ENCODE data around the gene PGM1.
A peak's percentile ranks its signal among the peaks of the same experiment; 100 is the strongest.

The PGM1 gene

DNA sequence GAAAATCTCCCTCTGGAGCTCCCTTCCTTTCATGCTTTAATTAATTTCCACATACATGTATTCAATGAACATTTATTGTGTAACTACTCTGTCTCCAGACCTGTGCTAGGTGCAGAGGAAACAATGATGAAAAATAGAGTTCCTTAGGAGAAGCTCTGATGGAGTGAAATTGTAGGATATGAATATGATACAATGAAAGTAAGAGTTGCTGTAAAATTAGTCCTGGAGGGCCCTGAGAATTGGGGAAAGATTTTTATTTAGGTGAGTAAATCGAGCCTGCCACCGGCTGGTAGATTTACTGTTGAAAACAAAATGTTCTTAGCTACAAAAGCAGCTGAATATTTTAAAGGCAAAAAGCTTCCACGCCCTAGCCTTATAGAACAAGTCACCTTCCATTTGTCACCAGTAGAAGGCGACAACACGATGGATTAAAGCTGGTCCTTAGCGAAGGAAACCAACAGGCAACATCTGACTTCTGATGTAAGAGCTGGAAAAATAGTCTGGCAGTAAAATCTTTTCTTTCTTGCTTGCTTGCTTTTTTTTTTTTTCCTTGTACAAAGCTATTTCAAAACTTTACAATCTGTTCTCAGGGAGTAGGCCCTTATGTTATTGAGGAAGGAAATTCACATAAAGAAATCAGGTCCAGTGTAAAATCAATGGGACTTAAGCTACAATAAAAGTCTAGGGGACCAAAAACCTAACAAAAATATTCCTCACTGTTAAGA, 98.7 kb downstream of the PGM1 start:
- Histone ChIP-seq H3K4me1 (ENCODE audit: control extremely low read depth in 1 of 4, control insufficient read depth in 4 of 4, insufficient read depth in 4 of 4, low read length in 3 of 4) (no peaks in the 10 kb centered on the region), H3K27ac (ENCODE audit: insufficient read depth in 1 of 2, low read depth in 1 of 2, low read length in 2 of 2, poor library complexity in 1 of 2, severe bottlenecking in 2 of 2) (no peak overlapping the region), H3K27me3 (replicated peaks in 2 of 5; ENCODE audit: control insufficient read depth in 4 of 5, insufficient read depth in 5 of 5, low read length in 4 of 5) (peaks cover 0 to 1% (median 0%) of the 10 kb centered on the region in 5 experiments), H3K9me3 (ENCODE audit: control extremely low read depth in 1 of 5, control insufficient read depth in 4 of 5, insufficient read depth in 2 of 5, low read depth in 1 of 5, low read length in 4 of 5) (no peaks in the 10 kb centered on the region), H3K36me3 (ENCODE audit: control insufficient read depth in 4 of 4, insufficient read depth in 4 of 4, low read length in 3 of 4) (no peaks in the 10 kb centered on the region), H3K4me3 (ENCODE audit: control insufficient read depth in 1 of 7, extremely low read depth in 1 of 7, insufficient read depth in 4 of 7, low read depth in 2 of 7, low read length in 6 of 7) (no peak overlapping the region)
- ChIA-PET CTCF (interaction anchor here (0.6 to 3.4 kb wide), 29 partner anchors 9 to 993 kb away, joined by 3 to 30 read pairs (median 4); partner anchors contain the start of gene ROR1), POLR2A (no interaction called here)
- WGBS (ENCODE audit: insufficient coverage) = 3% methylated on average over 5 of the region's 6 CpGs
- DNase-seq = peak; percentile 72 to 86 (median 82)

DNA sequence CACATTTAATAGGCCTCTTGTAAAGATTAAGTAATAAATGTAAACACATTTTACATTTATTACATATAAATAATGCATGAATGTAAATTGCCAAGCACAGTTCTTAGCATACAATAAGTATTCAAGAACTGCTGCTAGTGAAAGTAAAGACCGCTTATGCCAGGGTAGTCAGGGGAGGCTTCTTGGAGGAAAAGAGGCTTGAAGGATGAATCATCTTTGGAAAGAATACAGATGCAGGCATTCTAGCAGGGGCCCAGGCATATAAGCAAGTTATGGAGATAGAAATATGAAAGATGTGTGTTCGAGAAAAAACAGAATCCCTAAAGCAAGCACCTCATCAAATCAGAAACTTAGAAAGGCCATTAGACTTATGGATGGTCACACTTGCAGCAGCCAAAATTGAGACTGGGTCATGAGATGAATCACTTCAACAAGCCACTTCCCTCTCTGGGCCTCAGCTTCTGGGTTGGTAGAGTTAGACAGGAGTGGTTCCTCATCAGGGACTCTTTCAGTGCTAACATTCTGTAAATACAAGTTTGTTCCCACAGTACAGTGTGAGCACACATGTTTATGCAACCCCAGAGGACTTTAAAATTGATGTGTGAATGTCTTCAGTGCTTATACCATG, 100.8 kb downstream of the PGM1 start:
- Histone ChIP-seq H3K9me3 (ENCODE audit: control extremely low read depth in 1 of 5, control insufficient read depth in 4 of 5, insufficient read depth in 2 of 5, low read depth in 1 of 5, low read length in 4 of 5) (no peaks in the 10 kb centered on the region), H3K27ac (ENCODE audit: insufficient read depth in 1 of 2, low read depth in 1 of 2, low read length in 2 of 2, poor library complexity in 1 of 2, severe bottlenecking in 2 of 2) (no peak overlapping the region), H3K4me1 (ENCODE audit: control extremely low read depth in 1 of 4, control insufficient read depth in 4 of 4, insufficient read depth in 4 of 4, low read length in 3 of 4) (no peaks in the 10 kb centered on the region), H3K36me3 (ENCODE audit: control insufficient read depth in 4 of 4, insufficient read depth in 4 of 4, low read length in 3 of 4) (no peaks in the 10 kb centered on the region), H3K4me3 (ENCODE audit: control insufficient read depth in 1 of 7, extremely low read depth in 1 of 7, insufficient read depth in 4 of 7, low read depth in 2 of 7, low read length in 6 of 7) (no peak overlapping the region), H3K27me3 (replicated peaks in 2 of 5; ENCODE audit: control insufficient read depth in 4 of 5, insufficient read depth in 5 of 5, low read length in 4 of 5) (peaks cover 0 to 1% (median 0%) of the 10 kb centered on the region in 5 experiments)
- peak in 2 of 3 donors; percentile 41 to 43 for DNase-seq
- ChIA-PET CTCF (interaction anchor here (3.2 kb wide), 1 partner anchor 443 kb away, joined by 30 read pairs; no protein-coding TSS in a partner anchor), POLR2A (no interaction called here)
- 100% methylated on average over 1 of the region's 2 CpGs for WGBS (ENCODE audit: insufficient coverage)

DNA sequence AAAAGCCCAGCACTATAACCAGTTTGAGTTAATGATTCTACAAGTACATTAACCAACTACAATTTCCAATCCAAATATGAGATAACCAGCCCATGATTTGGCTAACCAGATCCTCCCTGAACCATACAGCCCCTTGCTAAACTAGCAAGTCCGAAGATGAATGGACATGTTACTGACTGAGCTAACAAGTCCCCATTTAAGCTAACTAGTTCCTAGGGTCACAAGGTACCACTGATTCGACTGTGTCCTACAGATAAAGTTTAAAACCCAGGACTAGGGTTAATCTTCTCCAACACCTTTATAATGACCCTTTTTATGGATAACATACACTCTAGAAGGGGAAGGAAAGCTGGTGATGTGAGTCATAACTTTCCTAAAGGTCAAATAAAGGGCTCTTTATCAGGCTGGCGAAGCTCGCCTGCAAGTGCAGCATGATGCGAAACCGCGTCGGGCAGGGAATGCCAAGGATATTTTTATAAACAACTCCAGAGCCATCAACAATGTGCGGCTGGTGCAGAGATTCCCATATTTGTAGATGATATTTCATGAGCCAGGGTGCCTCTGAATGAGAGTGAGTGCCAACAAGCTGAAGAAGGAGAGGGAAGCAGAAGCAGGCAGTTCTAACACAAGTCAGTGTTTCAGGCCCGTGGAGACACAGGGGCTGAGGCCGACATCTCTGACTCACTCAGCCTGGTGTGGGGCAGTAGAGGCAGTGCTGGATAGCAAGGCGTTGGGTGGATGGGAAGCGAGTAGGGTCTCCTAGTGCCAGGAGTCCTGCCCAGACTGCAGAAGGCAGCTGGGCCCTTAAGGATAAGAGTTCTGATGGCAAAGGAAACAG, 105.0 kb downstream of the PGM1 start:
- Histone ChIP-seq H3K27ac (ENCODE audit: insufficient read depth in 1 of 2, low read depth in 1 of 2, low read length in 2 of 2, poor library complexity in 1 of 2, severe bottlenecking in 2 of 2) (no peak overlapping the region), H3K4me1 (ENCODE audit: control extremely low read depth in 1 of 4, control insufficient read depth in 4 of 4, insufficient read depth in 4 of 4, low read length in 3 of 4) (no peaks in the 10 kb centered on the region), H3K4me3 (ENCODE audit: control insufficient read depth in 1 of 7, extremely low read depth in 1 of 7, insufficient read depth in 4 of 7, low read depth in 2 of 7, low read length in 6 of 7) (no peak overlapping the region), H3K9me3 (ENCODE audit: control extremely low read depth in 1 of 5, control insufficient read depth in 4 of 5, insufficient read depth in 2 of 5, low read depth in 1 of 5, low read length in 4 of 5) (no peaks in the 10 kb centered on the region), H3K36me3 (ENCODE audit: control insufficient read depth in 4 of 4, insufficient read depth in 4 of 4, low read length in 3 of 4) (no peaks in the 10 kb centered on the region), H3K27me3 (replicated peaks in 2 of 5; ENCODE audit: control insufficient read depth in 4 of 5, insufficient read depth in 5 of 5, low read length in 4 of 5) (no peaks in the 10 kb centered on the region)
- WGBS (ENCODE audit: insufficient coverage) = 100% methylated on average over 7 of the region's 13 CpGs
- ChIA-PET CTCF (interaction anchor here (1.2 to 1.3 kb wide), 2 partner anchors 23 to 548 kb away, joined by 3 read pairs; no protein-coding TSS in a partner anchor), POLR2A (interaction anchor here (0.7 kb wide), 1 partner anchor 206 kb away, joined by 3 read pairs; no protein-coding TSS in a partner anchor)
- DNase-seq = no peak

DNA sequence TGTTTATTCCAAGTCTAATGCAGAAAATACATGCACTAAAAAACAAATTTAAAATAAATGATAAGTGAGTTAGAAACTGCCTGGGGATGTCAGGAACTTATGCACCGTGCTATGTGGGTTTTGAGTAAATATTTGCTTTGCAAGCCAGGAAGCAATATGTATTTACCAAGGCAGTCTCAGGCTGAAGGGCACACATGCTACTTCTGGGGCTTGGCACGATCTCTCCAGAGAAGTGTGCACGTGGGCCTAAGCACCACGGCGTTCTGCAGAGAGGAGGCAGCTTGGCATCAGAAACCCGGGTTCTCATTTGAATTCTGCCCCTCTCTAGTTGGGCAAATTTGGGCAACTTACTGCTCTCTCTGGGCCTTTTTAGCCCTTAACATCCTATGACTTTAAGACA, 108.0 kb downstream of the PGM1 start:
- Histone ChIP-seq H3K4me3 (ENCODE audit: control insufficient read depth in 1 of 7, extremely low read depth in 1 of 7, insufficient read depth in 4 of 7, low read depth in 2 of 7, low read length in 6 of 7) (no peak overlapping the region), H3K27me3 (replicated peaks in 2 of 5; ENCODE audit: control insufficient read depth in 4 of 5, insufficient read depth in 5 of 5, low read length in 4 of 5) (no peaks in the 10 kb centered on the region), H3K4me1 (ENCODE audit: control extremely low read depth in 1 of 4, control insufficient read depth in 4 of 4, insufficient read depth in 4 of 4, low read length in 3 of 4) (no peaks in the 10 kb centered on the region), H3K36me3 (ENCODE audit: control insufficient read depth in 4 of 4, insufficient read depth in 4 of 4, low read length in 3 of 4) (no peaks in the 10 kb centered on the region), H3K27ac (ENCODE audit: insufficient read depth in 1 of 2, low read depth in 1 of 2, low read length in 2 of 2, poor library complexity in 1 of 2, severe bottlenecking in 2 of 2) (no peak overlapping the region), H3K9me3 (ENCODE audit: control extremely low read depth in 1 of 5, control insufficient read depth in 4 of 5, insufficient read depth in 2 of 5, low read depth in 1 of 5, low read length in 4 of 5) (no peaks in the 10 kb centered on the region)
- ChIA-PET POLR2A (no interaction called here), CTCF (interaction anchor here (1.9 kb wide), 1 partner anchor 9 kb away, joined by 11 read pairs; no protein-coding TSS in a partner anchor)
- 98% methylated on average over 5 of the region's 6 CpGs for WGBS (ENCODE audit: insufficient coverage)
- no peak for DNase-seq

GRCh38 chr1:63703701-63704107, 110.5 kb downstream of the PGM1 start:
- POLR2A ChIA-PET = no interaction called here
- no peaks in the 10 kb centered on the region for H3K36me3 ChIP-seq (ENCODE audit: control insufficient read depth in 4 of 4, insufficient read depth in 4 of 4, low read length in 3 of 4)
- no peak overlapping the region for H3K27ac ChIP-seq (ENCODE audit: insufficient read depth in 1 of 2, low read depth in 1 of 2, low read length in 2 of 2, poor library complexity in 1 of 2, severe bottlenecking in 2 of 2)

DNA sequence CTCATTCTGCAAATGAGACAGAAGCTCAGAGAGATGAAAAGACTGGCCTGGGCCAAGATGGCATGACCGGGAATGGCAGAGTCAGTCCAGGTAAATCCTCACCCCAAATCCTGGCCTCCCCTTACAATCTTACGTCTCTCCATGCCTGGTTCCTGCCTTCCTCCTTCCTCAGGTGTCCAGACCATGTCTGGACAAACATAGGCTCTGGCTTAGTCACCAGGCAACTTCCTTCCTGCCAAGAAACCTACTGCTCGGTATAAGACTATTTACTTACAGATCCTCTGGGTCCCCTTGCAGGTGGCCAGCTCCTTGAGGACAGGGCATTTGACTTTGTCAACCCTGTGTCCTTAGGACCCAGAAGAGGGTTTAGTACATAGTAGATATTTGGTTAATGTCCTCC, 111.2 kb downstream of the PGM1 start:
- no peak for DNase-seq
- no peak overlapping the region for H3K27ac ChIP-seq (ENCODE audit: insufficient read depth in 1 of 2, low read depth in 1 of 2, low read length in 2 of 2, poor library complexity in 1 of 2, severe bottlenecking in 2 of 2)
- H3K36me3 ChIP-seq (ENCODE audit: control insufficient read depth in 4 of 4, insufficient read depth in 4 of 4, low read length in 3 of 4) = no peaks in the 10 kb centered on the region
- H3K27me3 ChIP-seq (replicated peaks in 2 of 5; ENCODE audit: control insufficient read depth in 4 of 5, insufficient read depth in 5 of 5, low read length in 4 of 5) = peaks cover 0 to 8% (median 0%) of the 10 kb centered on the region in 5 experiments
- H3K4me1 ChIP-seq (ENCODE audit: control extremely low read depth in 1 of 4, control insufficient read depth in 4 of 4, insufficient read depth in 4 of 4, low read length in 3 of 4) = no peaks in the 10 kb centered on the region
- no peaks in the 10 kb centered on the region for H3K9me3 ChIP-seq (ENCODE audit: control extremely low read depth in 1 of 5, control insufficient read depth in 4 of 5, insufficient read depth in 2 of 5, low read depth in 1 of 5, low read length in 4 of 5)
- H3K4me3 ChIP-seq (ENCODE audit: control insufficient read depth in 1 of 7, extremely low read depth in 1 of 7, insufficient read depth in 4 of 7, low read depth in 2 of 7, low read length in 6 of 7) = no peak overlapping the region
- POLR2A ChIA-PET = no interaction called here
- 81% methylated on average over 3 of the region's 3 CpGs for WGBS (ENCODE audit: insufficient coverage)
- CTCF ChIA-PET = interaction anchor here (1.4 kb wide), 1 partner anchor 18 kb away, joined by 3 read pairs; no protein-coding TSS in a partner anchor

More at GRCh38 chr1:63703701-63704107, 110.5 kb downstream of the PGM1 start:
- 100% methylated on average over 4 of the region's 8 CpGs for WGBS (ENCODE audit: insufficient coverage)
- CTCF ChIA-PET = no interaction called here
- no peak for DNase-seq
- Histone ChIP-seq H3K4me3 (ENCODE audit: control insufficient read depth in 1 of 7, extremely low read depth in 1 of 7, insufficient read depth in 4 of 7, low read depth in 2 of 7, low read length in 6 of 7) (no peak overlapping the region), H3K27me3 (replicated peaks in 2 of 5; ENCODE audit: control insufficient read depth in 4 of 5, insufficient read depth in 5 of 5, low read length in 4 of 5) (peaks cover 0 to 8% (median 0%) of the 10 kb centered on the region in 5 experiments), H3K9me3 (ENCODE audit: control extremely low read depth in 1 of 5, control insufficient read depth in 4 of 5, insufficient read depth in 2 of 5, low read depth in 1 of 5, low read length in 4 of 5) (no peaks in the 10 kb centered on the region), H3K4me1 (ENCODE audit: control extremely low read depth in 1 of 4, control insufficient read depth in 4 of 4, insufficient read depth in 4 of 4, low read length in 3 of 4) (no peaks in the 10 kb centered on the region)

All from common myeloid progenitor, CD34-positive (primary cell).